Bronchial epithelial cell (primary cell): Measurements from ENCODE around the gene BCDIN3D. TPM values are rescaled to one million over a fixed set of nuclear protein-coding genes. Genes with fewer than 3 reads are reported as not detected.

Experiments
- DNase-seq: peaks from one replicate; pipeline ENCODE4 v3.0.0-alpha.2; 2010; ENCODE audit warnings: low read depth
- FAIRE-seq: peaks from 2 replicates; lab custom pipeline; 2011; peaks lifted over from hg19 to GRCh38; lab: Jason Lieb, UNC
- H3K27me3 ChIP-seq: 2 replicates; pipeline ENCODE4 v1.5.1; 2011; ENCODE audit warnings: low read length; ENCODE audit not compliant: control insufficient read depth, insufficient read depth
- H3K36me3 ChIP-seq: 2 replicates; pipeline ENCODE4 v1.5.1; 2011; ENCODE audit warnings: low read length; ENCODE audit not compliant: control insufficient read depth, insufficient read depth
- H3K4me3 ChIP-seq: 2 replicates; pipeline ENCODE4 v1.5.1; 2011; ENCODE audit warnings: mild to moderate bottlenecking, low read depth, low read length, control low read depth
- total RNA-seq: library from RNA; depleted of rRNA; stranded (reverse); fragments of >200 nt; gene quantifications from 2 replicates; pipeline ENCODE4 v1.2.1, GENCODE V29; 2014
- TF ChIP-seq, protein P1 (sequence below): IDR thresholded peaks from 2 replicates; pipeline ENCODE4 v1.5.1; 2011; ENCODE audit warnings: mild to moderate bottlenecking, moderate library complexity, low read length, control low read depth, inconsistent platforms; ENCODE audit not compliant: insufficient read depth, severe bottlenecking

The BCDIN3D gene
- total RNA-seq, 1 donor from 2014 or later: 7.4 TPM

DNA sequence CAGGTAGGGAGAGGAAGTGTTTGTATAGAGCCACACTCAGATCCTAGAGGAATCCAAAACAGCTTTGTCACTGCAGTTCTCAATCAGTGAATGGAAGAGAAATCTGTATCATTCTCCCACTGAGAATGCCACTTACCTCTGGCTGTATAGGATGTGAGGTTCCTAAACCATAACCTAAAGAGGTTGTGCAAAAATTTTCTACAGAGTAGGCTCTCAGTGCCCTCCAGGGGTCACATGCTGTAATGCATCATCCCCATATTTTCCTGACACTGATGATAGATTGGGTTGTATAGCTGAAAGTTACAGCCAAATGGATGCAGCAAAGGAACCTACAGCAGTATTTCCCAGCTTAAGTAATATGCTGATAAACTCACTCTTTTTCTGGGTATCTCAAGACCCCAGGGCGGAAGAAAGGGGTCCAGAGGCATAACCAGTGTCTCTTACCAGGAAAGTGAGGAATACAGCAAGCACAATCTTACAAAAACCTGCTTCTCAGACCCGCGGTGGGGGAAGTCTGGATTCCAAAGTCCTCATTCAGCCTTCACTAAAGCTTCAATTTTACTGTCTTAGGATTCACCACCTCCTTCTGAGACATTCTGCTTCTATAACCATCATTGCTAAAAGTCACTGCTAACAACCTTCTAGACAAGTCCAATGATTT is 3.8 kb downstream of the BCDIN3D start:
- TF ChIP-seq, protein P1, sequence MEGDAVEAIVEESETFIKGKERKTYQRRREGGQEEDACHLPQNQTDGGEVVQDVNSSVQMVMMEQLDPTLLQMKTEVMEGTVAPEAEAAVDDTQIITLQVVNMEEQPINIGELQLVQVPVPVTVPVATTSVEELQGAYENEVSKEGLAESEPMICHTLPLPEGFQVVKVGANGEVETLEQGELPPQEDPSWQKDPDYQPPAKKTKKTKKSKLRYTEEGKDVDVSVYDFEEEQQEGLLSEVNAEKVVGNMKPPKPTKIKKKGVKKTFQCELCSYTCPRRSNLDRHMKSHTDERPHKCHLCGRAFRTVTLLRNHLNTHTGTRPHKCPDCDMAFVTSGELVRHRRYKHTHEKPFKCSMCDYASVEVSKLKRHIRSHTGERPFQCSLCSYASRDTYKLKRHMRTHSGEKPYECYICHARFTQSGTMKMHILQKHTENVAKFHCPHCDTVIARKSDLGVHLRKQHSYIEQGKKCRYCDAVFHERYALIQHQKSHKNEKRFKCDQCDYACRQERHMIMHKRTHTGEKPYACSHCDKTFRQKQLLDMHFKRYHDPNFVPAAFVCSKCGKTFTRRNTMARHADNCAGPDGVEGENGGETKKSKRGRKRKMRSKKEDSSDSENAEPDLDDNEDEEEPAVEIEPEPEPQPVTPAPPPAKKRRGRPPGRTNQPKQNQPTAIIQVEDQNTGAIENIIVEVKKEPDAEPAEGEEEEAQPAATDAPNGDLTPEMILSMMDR: peak; percentile 62
- Histone ChIP-seq H3K27me3 (no peaks in the 10 kb centered on the region), H3K36me3 (no peaks in the 10 kb centered on the region), H3K4me3 (no peak overlapping the region)
- peak; percentile 50 for DNase-seq
- FAIRE-seq: no peak

DNA sequence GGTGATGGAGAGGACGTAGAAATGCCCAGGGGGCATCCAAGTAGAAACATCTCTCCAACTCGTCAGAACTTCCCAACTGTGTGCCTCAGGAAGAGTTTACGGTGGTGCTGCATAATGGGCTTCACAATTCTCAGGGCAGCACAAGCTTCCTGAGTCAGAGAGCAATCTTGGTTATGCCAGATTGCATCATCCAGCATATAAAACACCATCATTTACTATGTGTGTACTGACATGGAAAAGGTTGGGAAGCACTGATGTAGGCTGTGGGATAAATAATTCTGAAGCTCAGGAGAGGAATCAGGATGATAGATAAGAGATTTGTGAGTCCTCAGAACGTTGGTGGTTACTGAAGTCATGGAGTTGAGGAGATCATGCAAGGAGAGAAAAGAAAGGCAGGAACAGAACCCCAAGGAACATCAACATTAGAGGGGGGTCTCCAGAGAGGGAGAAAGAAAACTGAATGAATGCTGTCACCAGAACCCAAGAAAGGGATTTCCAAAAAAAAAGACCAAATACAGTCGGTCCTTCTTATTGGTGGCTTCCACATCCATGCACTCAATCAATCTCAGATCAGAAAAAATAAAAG is 10.0 kb downstream of the BCDIN3D start:
- Histone ChIP-seq H3K27me3 (no peaks in the 10 kb centered on the region), H3K36me3 (no peaks in the 10 kb centered on the region), H3K4me3 (no peak overlapping the region)
- DNase-seq (peak; percentile 59), FAIRE-seq (no peak)
- TF ChIP-seq, protein P1: no peak

- TF ChIP-seq, protein P1: no peak
- Histone ChIP-seq H3K36me3 (no peaks in the 10 kb centered on the region), H3K27me3 (no peaks in the 10 kb centered on the region), H3K4me3 (no peak overlapping the region)
- FAIRE-seq (no peak), DNase-seq (no peak)
Observed at GRCh38 chr12:49831717-49832116, 11.2 kb downstream of the BCDIN3D start.

- Histone ChIP-seq H3K4me3 (peak within 1 kb of the TSS; percentile 78), H3K36me3 (no peaks in the 10 kb centered on the region), H3K27me3 (no peaks in the 10 kb centered on the region)
- FAIRE-seq (no peak), DNase-seq (peak; percentile 86)
- TF ChIP-seq, protein P1: no peak
Observed at GRCh38 chr12:49828133-49829091, 14.5 kb downstream of the BCDIN3D start, which contains the start of gene NCKAP5L. Gene NCKAP5L, minus strand, starts transcription at chr12:49828413. Its CDS starts 24,369 bp downstream, at chr12:49804044.

DNA sequence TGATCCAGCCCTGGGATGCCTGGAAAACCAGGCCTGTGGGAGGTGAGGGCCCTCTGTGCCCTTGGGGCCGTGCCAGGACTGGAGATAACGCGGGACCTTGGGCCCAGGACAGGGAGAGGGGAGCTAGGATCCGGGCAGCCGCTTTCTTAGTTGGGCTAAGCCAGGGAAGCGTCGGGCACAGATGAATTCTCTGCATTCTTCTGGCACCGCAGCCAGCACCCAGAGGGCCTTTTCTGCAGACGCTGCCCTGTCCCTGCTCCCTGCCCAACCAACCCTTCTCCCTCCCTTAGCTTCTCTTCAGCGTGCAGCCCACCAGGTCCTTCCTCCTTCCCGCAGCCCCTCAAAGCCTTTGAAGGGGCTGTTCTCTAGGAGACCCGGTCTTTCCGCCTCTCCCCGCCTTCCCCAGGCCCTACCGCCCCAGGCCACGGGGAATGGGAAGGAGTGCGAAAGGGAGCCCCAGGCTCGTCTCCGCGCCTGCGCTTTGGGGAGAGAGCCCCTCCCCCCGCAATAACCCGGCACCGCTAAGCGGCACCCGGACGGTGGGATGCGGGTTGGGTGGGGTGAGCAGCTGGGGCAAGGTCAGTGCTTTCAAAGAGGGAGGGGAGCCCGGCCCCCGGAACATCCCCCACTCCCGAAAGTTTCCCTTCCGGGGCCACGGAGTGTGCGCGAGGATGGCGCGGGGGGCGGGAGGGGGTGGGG is 15.4 kb downstream of the BCDIN3D start:
- H3K27me3 ChIP-seq: no peaks in the 10 kb centered on the region
- TF ChIP-seq, protein P1: no peak
- FAIRE-seq: no peak
- H3K4me3 ChIP-seq: peak overlapping the region; percentile 78
- no peaks in the 10 kb centered on the region for H3K36me3 ChIP-seq
- peak; percentile 16 for DNase-seq
